Measurements from ENCODE around the gene RNF214.

- no peak for TF ChIP-seq POLR2A (IDR thresholded peaks at IDR 0.05)
- TF ChIP-seq CTCF (IDR thresholded peaks at IDR 0.05) = peak; percentile 38 to 88 (median 86)
Measured at GRCh38 chr11:117226388-117227385, 5.8 kb upstream of the RNF214 start.
